ENCODE results near the gene HSBP1L1.

- TF ChIP-seq POLR2AphosphoS5 (IDR thresholded peaks at IDR 0.05; ENCODE audit: borderline replicate concordance, low read depth, low read length) (no peak), EZH2 (IDR thresholded peaks at IDR 0.05) (no peak)
Measured at GRCh38 chr18:79943608-79944125, 20.8 kb upstream of the HSBP1L1 start.

Data from SK-N-MC (cell line).